GM23248 (cell line): ENCODE measurements around the gene MAP3K5. TPM values are rescaled to one million over a fixed set of nuclear protein-coding genes. Genes with fewer than 3 reads are reported as not detected.

Experiments
- DNase-seq: peaks from one replicate; pipeline ENCODE4 v3.0.0-alpha.2; 2015
- H2AFZ ChIP-seq: fragments of 200-600 bp; sonication (generic); 2 replicates; pipeline ENCODE4 v1.6.1; 2016; ENCODE audit warnings: antibody characterized with exemption
- H3F3A ChIP-seq: fragments of 200-600 bp; sonication (generic); 2 replicates; pipeline ENCODE4 v1.6.1; 2016; ENCODE audit warnings: mild to moderate bottlenecking, antibody characterized with exemption, mixed run types; ENCODE audit not compliant: insufficient read depth
- H3K27ac ChIP-seq: fragments of 200-600 bp; sonication (generic); 2 replicates; pipeline ENCODE4 v1.5.1; 2016; ENCODE audit warnings: mild to moderate bottlenecking
- H3K27me3 ChIP-seq: fragments of 200-600 bp; sonication (generic); replicated peaks from 2 replicates; pipeline ENCODE4 v1.6.1; 2016; ENCODE audit warnings: mild to moderate bottlenecking; ENCODE audit not compliant: insufficient read depth
- H3K36me3 ChIP-seq: fragments of 200-600 bp; sonication (generic); 2 replicates; pipeline ENCODE4 v1.6.1; 2016; ENCODE audit warnings: low read depth, mild to moderate bottlenecking
- H3K4me1 ChIP-seq: fragments of 200-600 bp; sonication (generic); 2 replicates; pipeline ENCODE4 v1.6.1; 2016; ENCODE audit warnings: mild to moderate bottlenecking; ENCODE audit not compliant: insufficient read depth
- H3K4me2 ChIP-seq: fragments of 200-600 bp; sonication (generic); one replicate; pipeline ENCODE4 v1.6.1; 2016; ENCODE audit warnings: mild to moderate bottlenecking; ENCODE audit not compliant: unreplicated experiment
- H3K4me3 ChIP-seq: fragments of 200-600 bp; sonication (generic); 2 replicates; pipeline ENCODE4 v1.5.1; 2016; ENCODE audit warnings: mild to moderate bottlenecking
- H3K79me2 ChIP-seq: fragments of 200-600 bp; sonication (generic); 2 replicates; pipeline ENCODE4 v1.6.1; 2016; ENCODE audit warnings: mild to moderate bottlenecking; ENCODE audit not compliant: insufficient read depth
- H3K9ac ChIP-seq: fragments of 200-600 bp; sonication (generic); 2 replicates; pipeline ENCODE4 v1.6.1; 2016; ENCODE audit warnings: mild to moderate bottlenecking
- H3K9me2 ChIP-seq: fragments of 200-600 bp; sonication (generic); 2 replicates; pipeline ENCODE4 v1.6.1; 2016; ENCODE audit warnings: mixed run types, mild to moderate bottlenecking, moderate library complexity; ENCODE audit not compliant: insufficient read depth
- H3K9me3 ChIP-seq: fragments of 200-600 bp; sonication (generic); one replicate; pipeline ENCODE4 v1.6.1; 2017; ENCODE audit warnings: low read depth
- H4K20me1 ChIP-seq: fragments of 200-600 bp; sonication (generic); 2 replicates; pipeline ENCODE4 v1.6.0; 2016; ENCODE audit not compliant: insufficient read depth
- EZH2 ChIP-seq: fragments of 200-600 bp; sonication (generic); IDR thresholded peaks from 2 replicates; pipeline ENCODE4 v1.6.1; 2018; ENCODE audit warnings: antibody characterized with exemption, mild to moderate bottlenecking; ENCODE audit not compliant: insufficient read depth, poor library complexity, severe bottlenecking
- EZH2phosphoT487 ChIP-seq: fragments of 200-600 bp; sonication (generic); IDR thresholded peaks from 2 replicates; pipeline ENCODE4 v1.6.1; 2018; ENCODE audit warnings: antibody characterized with exemption, moderate library complexity, mild to moderate bottlenecking, low read depth; ENCODE audit not compliant: insufficient read depth
- WGBS, 2 experiments: methylation state at CpG; one replicate each; pipeline ENCODE4 v1.1.6; 2015 to 2017; ENCODE audit warnings: low lambda C conversion rate in 2 of 2, low coverage in 1 of 2; ENCODE audit errors: missing lambda C conversion rate in 2 of 2; 5-methylcytosine and 5-hydroxymethylcytosine counted together
- in situ Hi-C: fragments of 300-500 bp; cut with MboI; formaldehyde crosslinking; loops from 2 replicates; pipeline ENCODE4 v1.15.0; 2020
- polyA plus RNA-seq: library from polyadenylated mRNA; unstranded; fragments of >200 nt; fragmentation: Nextera tagmentation; extraction: Ambion mirVana; gene quantifications from 2 replicates; pipeline ENCODE4 v1.2.1, GENCODE V29; 2016
- total RNA-seq: library from RNA; depleted of rRNA; stranded (reverse); fragments of >200 nt; shearing (Covaris generic); gene quantifications from 2 replicates; pipeline ENCODE4 v1.2.3, GENCODE V29; 2014

Gene MAP3K5
- total and polyA plus RNA-seq, 2 experiments from 2014 or later = 1.4 to 4.1 TPM

DNA sequence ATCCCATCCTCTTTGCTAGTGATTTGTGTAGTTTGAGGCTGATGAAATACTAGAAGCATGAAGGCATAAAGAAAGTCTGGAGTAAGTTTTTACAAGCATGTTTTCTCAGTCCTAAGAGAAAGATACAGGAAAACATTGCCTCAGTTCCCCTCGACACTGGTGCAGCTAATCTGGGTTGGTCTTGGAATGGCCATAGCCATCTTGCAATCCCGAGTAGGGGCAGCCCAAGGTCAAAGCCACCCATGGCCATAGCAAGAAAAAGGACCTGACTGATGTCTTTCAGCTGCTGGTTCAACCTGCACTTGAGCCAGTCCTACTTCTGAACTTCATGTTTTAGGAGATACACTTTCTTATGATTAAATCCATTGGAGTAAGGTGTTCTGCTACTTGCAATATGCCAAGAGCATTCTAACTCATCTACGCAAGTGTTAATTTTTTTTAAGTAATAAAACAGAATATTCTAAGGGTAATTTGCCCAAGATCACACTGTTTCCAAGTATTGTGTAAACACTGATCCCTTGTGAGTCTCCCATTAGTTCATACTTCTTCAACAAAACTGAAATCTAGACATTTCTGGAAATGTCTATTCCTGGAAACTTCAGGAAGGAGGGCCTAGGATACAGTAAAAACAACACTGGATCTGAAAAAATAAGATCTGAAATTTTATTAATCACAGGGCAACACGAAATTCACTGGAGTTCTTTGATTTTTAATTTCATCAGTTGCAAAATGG is 108.9 kb downstream of the MAP3K5 start:
- 81 to 83% methylated on average over 4 of the region's 4 CpGs for WGBS, 2 experiments
- DNase-seq = no peak
- no peak overlapping the region for H3K27ac ChIP-seq
- H2AFZ ChIP-seq = no peak overlapping the region
- H3F3A ChIP-seq = no peaks in the 10 kb centered on the region
- H3K9ac ChIP-seq = no peak overlapping the region
- H3K4me3 ChIP-seq = no peak overlapping the region
- in situ Hi-C loops = no loop called here
- H3K27me3 ChIP-seq = no peaks in the 10 kb centered on the region
- TF ChIP-seq EZH2 (no peak), EZH2phosphoT487 (no peak)
- no peaks in the 10 kb centered on the region for H3K9me3 ChIP-seq
- no peaks in the 10 kb centered on the region for H3K79me2 ChIP-seq
- H4K20me1 ChIP-seq = no peaks in the 10 kb centered on the region
- H3K9me2 ChIP-seq = no peaks in the 10 kb centered on the region
- no peaks in the 10 kb centered on the region for H3K36me3 ChIP-seq
- no peak overlapping the region for H3K4me2 ChIP-seq
- no peaks in the 10 kb centered on the region for H3K4me1 ChIP-seq

DNA sequence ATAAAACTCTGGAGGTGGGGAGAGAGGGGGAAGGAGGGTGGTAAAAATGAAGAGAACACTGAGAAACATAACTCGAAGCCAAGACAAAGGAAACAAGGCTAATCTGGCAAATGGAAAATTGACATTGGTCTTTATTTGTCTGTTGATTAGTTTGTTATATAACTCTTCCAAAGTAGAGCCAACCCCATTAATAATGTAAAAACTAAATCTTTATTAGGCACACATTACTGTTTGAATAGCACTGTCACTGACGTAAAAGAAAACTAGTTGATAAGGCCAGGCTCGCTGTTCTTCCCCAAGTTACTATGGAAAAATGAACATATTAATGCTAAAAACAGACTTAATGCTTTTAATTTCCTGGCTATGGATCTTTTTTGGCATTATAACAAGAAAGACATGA is 110.0 kb downstream of the MAP3K5 start:
- Histone ChIP-seq H2AFZ (no peak overlapping the region), H3K9me3 (no peaks in the 10 kb centered on the region), H3K79me2 (no peaks in the 10 kb centered on the region), H3K4me3 (no peak overlapping the region), H3F3A (no peaks in the 10 kb centered on the region), H3K36me3 (no peaks in the 10 kb centered on the region), H3K9me2 (no peaks in the 10 kb centered on the region), H3K9ac (no peak overlapping the region), H4K20me1 (no peaks in the 10 kb centered on the region), H3K4me1 (no peaks in the 10 kb centered on the region), H3K4me2 (no peak overlapping the region), H3K27ac (no peak overlapping the region), H3K27me3 (no peaks in the 10 kb centered on the region)
- in situ Hi-C loops = no loop called here
- WGBS, 2 experiments = 93 to 95% methylated on average over 3 of the region's 3 CpGs
- no peak for TF ChIP-seq EZH2phosphoT487
- TF ChIP-seq EZH2 = no peak
- DNase-seq = no peak

DNA sequence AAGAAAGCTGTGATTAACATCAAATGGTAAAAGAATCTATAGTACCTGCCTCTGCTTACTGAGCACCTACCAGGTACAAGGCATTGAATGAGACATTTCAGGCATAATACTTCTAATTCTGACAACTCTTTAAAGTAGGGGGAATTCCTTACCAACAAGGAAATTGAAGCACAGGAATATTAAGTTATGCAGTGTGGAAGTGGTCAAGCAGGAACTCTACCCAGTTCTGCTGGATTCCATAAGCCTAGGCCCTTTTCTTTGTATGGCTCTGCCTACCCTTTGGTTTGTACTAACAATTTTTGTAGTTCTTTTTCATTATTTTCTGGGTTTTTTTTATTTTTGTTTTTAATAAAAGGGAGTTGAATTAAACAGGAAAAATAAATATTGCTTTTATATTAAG is 114.5 kb downstream of the MAP3K5 start:
- Histone ChIP-seq H3K4me3 (no peak overlapping the region), H4K20me1 (no peaks in the 10 kb centered on the region), H3F3A (no peaks in the 10 kb centered on the region), H3K9me3 (no peaks in the 10 kb centered on the region), H3K9me2 (no peaks in the 10 kb centered on the region), H2AFZ (no peak overlapping the region), H3K79me2 (no peaks in the 10 kb centered on the region), H3K27me3 (no peaks in the 10 kb centered on the region), H3K9ac (no peak overlapping the region), H3K36me3 (no peaks in the 10 kb centered on the region), H3K4me1 (no peaks in the 10 kb centered on the region), H3K27ac (no peak overlapping the region), H3K4me2 (no peak overlapping the region)
- DNase-seq = no peak
- TF ChIP-seq EZH2 (no peak), EZH2phosphoT487 (no peak)
- in situ Hi-C loops = no loop called here

DNA sequence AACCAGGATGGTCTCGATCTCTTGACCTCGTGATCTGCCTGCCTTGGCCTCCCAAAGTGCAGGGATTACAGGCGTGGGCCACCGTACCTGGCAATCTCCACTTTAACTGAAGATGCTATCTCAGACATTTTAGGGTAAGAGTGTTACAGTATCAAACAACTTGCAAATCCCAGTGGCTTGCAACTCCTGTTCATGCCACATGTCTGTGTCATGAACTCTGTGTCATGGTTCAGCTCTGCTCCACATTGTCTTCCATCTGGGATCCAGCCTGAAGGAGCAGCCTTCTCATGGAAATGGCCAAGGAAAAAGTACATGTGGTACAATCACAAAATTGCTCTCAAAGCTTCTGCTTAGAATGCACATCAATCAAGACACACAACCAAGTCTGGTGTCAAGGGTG is 114.9 kb downstream of the MAP3K5 start:
- in situ Hi-C loops = no loop called here
- H3K79me2 ChIP-seq = no peaks in the 10 kb centered on the region
- no peaks in the 10 kb centered on the region for H4K20me1 ChIP-seq
- no peak overlapping the region for H3K9ac ChIP-seq
- no peak for DNase-seq
- no peak overlapping the region for H3K27ac ChIP-seq
- 95 to 98% methylated on average over 4 of the region's 4 CpGs for WGBS, 2 experiments
- no peaks in the 10 kb centered on the region for H3K9me2 ChIP-seq
- no peaks in the 10 kb centered on the region for H3K36me3 ChIP-seq
- no peak overlapping the region for H3K4me2 ChIP-seq
- H3F3A ChIP-seq = no peaks in the 10 kb centered on the region
- no peak overlapping the region for H3K4me3 ChIP-seq
- H2AFZ ChIP-seq = no peak overlapping the region
- H3K9me3 ChIP-seq = no peaks in the 10 kb centered on the region
- TF ChIP-seq EZH2 (no peak), EZH2phosphoT487 (no peak)
- no peaks in the 10 kb centered on the region for H3K27me3 ChIP-seq
- no peaks in the 10 kb centered on the region for H3K4me1 ChIP-seq

DNA sequence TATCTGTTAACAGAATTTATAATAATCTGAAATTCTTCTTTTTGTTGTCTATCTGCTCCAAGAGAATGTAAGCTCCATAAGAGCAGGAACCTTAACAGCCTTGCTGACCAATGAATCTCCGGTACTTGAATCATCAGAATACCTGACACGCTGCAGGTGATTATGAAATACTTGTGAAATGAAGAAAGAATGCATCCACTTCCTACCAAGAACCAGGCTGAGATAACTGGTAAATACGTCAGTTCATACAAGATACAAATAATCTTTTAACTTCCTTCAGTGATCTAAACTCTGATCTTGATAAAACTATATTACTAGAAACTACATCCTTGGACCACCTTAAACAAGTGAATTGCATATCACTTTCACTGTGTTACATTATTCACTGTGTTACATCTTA is 116.2 kb downstream of the MAP3K5 start:
- Histone ChIP-seq H3K27me3 (no peaks in the 10 kb centered on the region), H3K4me1 (no peaks in the 10 kb centered on the region), H3K79me2 (no peaks in the 10 kb centered on the region), H3K9me3 (no peaks in the 10 kb centered on the region), H3K9me2 (no peaks in the 10 kb centered on the region), H4K20me1 (no peaks in the 10 kb centered on the region), H3F3A (no peaks in the 10 kb centered on the region), H3K4me3 (no peak overlapping the region), H2AFZ (no peak overlapping the region), H3K4me2 (no peak overlapping the region), H3K27ac (no peak overlapping the region), H3K9ac (no peak overlapping the region), H3K36me3 (no peaks in the 10 kb centered on the region)
- no peak for TF ChIP-seq EZH2phosphoT487
- no peak for TF ChIP-seq EZH2
- in situ Hi-C loops = no loop called here
- DNase-seq = no peak
- 95 to 96% methylated on average over 3 of the region's 3 CpGs for WGBS, 2 experiments
